WTC11 (cell line): ENCODE results near the gene VPS4A. TPM values are rescaled to one million over a fixed set of nuclear protein-coding genes. Genes with fewer than 3 reads are reported as not detected.

Source experiments
- ATAC-seq: fragments of 200-7000 bp; cut with Tn5 transposase; 2 replicates; pipeline ENCODE4 v1.10.0; 2021; ENCODE audit warnings: mild to moderate bottlenecking, moderate library complexity
- CTCF ChIA-PET: fragments of 300-600 bp; sonication (Branson Sonifier 250); formaldehyde crosslinking; loops from one replicate; lab custom pipeline; 2021; ENCODE audit warnings: antibody characterized with exemption; lab: Charles Lee
- POLR2A ChIA-PET: fragments of 350-600 bp; sonication (Branson Sonifier 250); formaldehyde crosslinking; loops from one replicate; lab custom pipeline; 2021; ENCODE audit warnings: antibody characterized with exemption; lab: Charles Lee
- DNase-seq: peaks from one replicate; pipeline ENCODE4 v3.0.0; 2021; ENCODE audit warnings: low spot score
- H3K27ac Mint-ChIP-seq: 2 replicates; pipeline ENCODE4 v1.8.0; 2021; ENCODE audit warnings: mixed read lengths
- H3K27me3 Mint-ChIP-seq: 2 replicates; pipeline ENCODE4 v1.8.0; 2021; ENCODE audit warnings: low read depth, mild to moderate bottlenecking, moderate library complexity, mixed read lengths
- H3K36me3 Mint-ChIP-seq: 2 replicates; pipeline ENCODE4 v1.8.0; 2021; ENCODE audit warnings: mixed read lengths
- H3K4me1 Mint-ChIP-seq: 2 replicates; pipeline ENCODE4 v1.8.0; 2022; ENCODE audit warnings: mixed read lengths
- H3K4me3 Mint-ChIP-seq: 2 replicates; pipeline ENCODE4 v1.8.0; 2021; ENCODE audit warnings: mild to moderate bottlenecking, moderate library complexity, mixed read lengths
- H3K9me3 Mint-ChIP-seq: 2 replicates; pipeline ENCODE4 v1.8.0; 2021; ENCODE audit warnings: mixed read lengths
- AFF4 ChIP-seq: sonication (generic); formaldehyde crosslinking; IDR thresholded peaks from 2 replicates; pipeline ENCODE4 v1.8.1; 2023; ENCODE audit warnings: mild to moderate bottlenecking, missing genetic modification reagents, borderline replicate concordance
- CREM ChIP-seq: sonication (generic); formaldehyde crosslinking; IDR thresholded peaks from 2 replicates; pipeline ENCODE4 v1.8.1; 2022; ENCODE audit warnings: mild to moderate bottlenecking, missing genetic modification reagents, moderate library complexity
- ELF4 ChIP-seq: sonication (generic); formaldehyde crosslinking; IDR thresholded peaks from 2 replicates; pipeline ENCODE4 v1.8.1; 2022; ENCODE audit warnings: low read depth, mild to moderate bottlenecking, moderate library complexity, missing genetic modification reagents
- HMGA2 ChIP-seq: fragments of 250-450 bp; sonication (Bioruptor Pico); IDR thresholded peaks from 2 replicates; pipeline ENCODE4 v1.4.0; 2021; ENCODE audit warnings: mild to moderate bottlenecking, moderate library complexity
- JUN ChIP-seq: sonication (generic); formaldehyde crosslinking; IDR thresholded peaks from 2 replicates; pipeline ENCODE4 v1.8.0; 2023; ENCODE audit warnings: mild to moderate bottlenecking, missing genetic modification reagents
- KAT7 ChIP-seq: sonication (generic); formaldehyde crosslinking; IDR thresholded peaks from 2 replicates; pipeline ENCODE4 v1.8.1; 2023; ENCODE audit warnings: missing genetic modification reagents, mild to moderate bottlenecking, borderline replicate concordance
- MYBL2 ChIP-seq: sonication (generic); formaldehyde crosslinking; IDR thresholded peaks from 2 replicates; pipeline ENCODE4 v1.8.1; 2023; ENCODE audit warnings: mild to moderate bottlenecking, moderate library complexity, missing genetic modification reagents
- RORB ChIP-seq: fragments of 250-450 bp; sonication (Bioruptor Pico); IDR thresholded peaks from 2 replicates; pipeline ENCODE4 v1.9.0; 2021; ENCODE audit warnings: mild to moderate bottlenecking
- SOX15 ChIP-seq: fragments of 250-450 bp; sonication (Bioruptor Pico); IDR thresholded peaks from 2 replicates; pipeline ENCODE4 v1.9.0; 2021; ENCODE audit warnings: mild to moderate bottlenecking
- SP1 ChIP-seq: sonication (generic); formaldehyde crosslinking; conservative IDR thresholded peaks from 2 replicates; pipeline ENCODE4 v1.8.1; 2022; ENCODE audit warnings: missing genetic modification reagents
- TEAD1 ChIP-seq: sonication (generic); formaldehyde crosslinking; IDR thresholded peaks from 2 replicates; pipeline ENCODE4 v1.8.0; 2022; ENCODE audit warnings: mild to moderate bottlenecking, missing genetic modification reagents
- USF1 ChIP-seq: sonication (generic); formaldehyde crosslinking; IDR thresholded peaks from 2 replicates; pipeline ENCODE4 v1.8.0; 2022; ENCODE audit warnings: mild to moderate bottlenecking, missing genetic modification reagents
- ZNF281 ChIP-seq: sonication (generic); formaldehyde crosslinking; IDR thresholded peaks from 2 replicates; pipeline ENCODE4 v1.8.0; 2023; ENCODE audit warnings: mild to moderate bottlenecking, missing genetic modification reagents
- ZNF423 ChIP-seq: fragments of 250-450 bp; sonication (Bioruptor Pico); IDR thresholded peaks from 2 replicates; pipeline ENCODE4 v2.1.2; 2022; ENCODE audit warnings: mild to moderate bottlenecking, moderate library complexity
- ZSCAN18 ChIP-seq: fragments of 250-450 bp; sonication (Bioruptor Pico); IDR thresholded peaks from 2 replicates; pipeline ENCODE4 v2.1.2; 2022; ENCODE audit warnings: mild to moderate bottlenecking, moderate library complexity
- total RNA-seq: library from RNA; stranded (reverse); gene quantifications from 3 replicates; pipeline ENCODE4 v1.2.3, GENCODE V29; 2021

Gene VPS4A
- total RNA-seq, 1 experiment from 2014 or later: 28.3 TPM

GRCh38 chr16:69324013-69324531 is 12.9 kb downstream of the VPS4A start:
- Mint-ChIP-seq H3K4me3 (no peak overlapping the region), H3K36me3 (peaks cover 68% of the 10 kb centered on the region), H3K27ac (no peak overlapping the region; the same call in 1 of the 2 replicates), H3K9me3 (no peaks in the 10 kb centered on the region), H3K27me3 (no peaks in the 10 kb centered on the region), H3K4me1 (peaks cover 18% of the 10 kb centered on the region)
- ChIA-PET CTCF (interaction anchor here (1.2 to 2.1 kb wide), 2 partner anchors 12 to 174 kb away, joined by 4 to 7 read pairs; partner anchors contain the start of gene VPS4A), POLR2A (interaction anchor here (0.6 kb wide), 3 partner anchors 12 to 199 kb away, joined by 3 to 5 read pairs (median 3); no protein-coding TSS in a partner anchor)
- TF ChIP-seq JUN (no peak), ZNF423 (CRISPR knock-in tag) (no peak), RORB (CRISPR knock-in tag) (no peak), HMGA2 (CRISPR knock-in tag) (no peak), USF1 (CRISPR knock-in tag) (no peak), TEAD1 (no peak), AFF4 (CRISPR knock-in tag) (no peak), SOX15 (CRISPR knock-in tag) (no peak), CREM (no peak), ZNF281 (no peak)
- no peak for ATAC-seq
- DNase-seq: no peak

- ChIA-PET CTCF (interaction anchor here (2.1 kb wide), 1 partner anchor 13 kb away, joined by 7 read pairs; the partner anchor contains the start of gene VPS4A), POLR2A (interaction anchor here (0.6 to 0.7 kb wide), 2 partner anchors 127 to 193 kb away, joined by 3 to 5 read pairs; no protein-coding TSS in a partner anchor)
- Mint-ChIP-seq H3K4me3 (no peak overlapping the region), H3K36me3 (peaks cover 66% of the 10 kb centered on the region), H3K4me1 (peaks cover 22% of the 10 kb centered on the region), H3K27me3 (no peaks in the 10 kb centered on the region), H3K27ac (no peak overlapping the region; the same call in 1 of the 2 replicates), H3K9me3 (no peaks in the 10 kb centered on the region)
- TF ChIP-seq ZSCAN18 (CRISPR knock-in tag) (no peak), MYBL2 (CRISPR knock-in tag) (no peak), ELF4 (CRISPR knock-in tag) (no peak), KAT7 (CRISPR knock-in tag) (no peak), SP1 (CRISPR knock-in tag) (no peak)
- DNase-seq (no peak), ATAC-seq (no peak)
Observed at GRCh38 chr16:69324585-69325253, 13.6 kb downstream of the VPS4A start.
